Measurements from ENCODE around the gene CNOT10.
"Not testable (repeated sequence)": the region's sequence is repeated elsewhere in the genome, so short reads cannot be mapped to it uniquely, and the experiment has no call there.

CNOT10 gene

GRCh38 chr3:32662647-32663046, 22.3 kb upstream of the CNOT10 start:
- no peaks in the 10 kb centered on the region for H3K9me3 ChIP-seq (ENCODE audit: insufficient read depth, low read length)
- H3K4me3 ChIP-seq (ENCODE audit: insufficient read depth, low read length, poor library complexity, severe bottlenecking): no peak overlapping the region
- H2AFZ ChIP-seq (ENCODE audit: low read depth, low read length, severe bottlenecking): no peak overlapping the region
- H3K9ac ChIP-seq (ENCODE audit: low read length): no peak overlapping the region
- H3K27ac ChIP-seq (ENCODE audit: low read depth, low read length): no peak overlapping the region
- H3K9me2 ChIP-seq (replicated peaks; ENCODE audit: insufficient read depth, low read length): no peaks in the 10 kb centered on the region
- no peaks in the 10 kb centered on the region for H3K27me3 ChIP-seq (ENCODE audit: low read length)
- no peak for TF ChIP-seq EZH2phosphoT487 (conservative IDR thresholded peaks at IDR 0.05; ENCODE audit: low read length)
- H3K4me2 ChIP-seq (ENCODE audit: low read depth, low read length, poor library complexity, severe bottlenecking): no peak overlapping the region
- H3K79me2 ChIP-seq (ENCODE audit: insufficient read depth, low read length): no peaks in the 10 kb centered on the region
- H3F3A ChIP-seq (ENCODE audit: insufficient read depth): no peaks in the 10 kb centered on the region
- H3K36me3 ChIP-seq (ENCODE audit: low read length): no peaks in the 10 kb centered on the region
- H4K20me1 ChIP-seq (ENCODE audit: low read depth, low read length): no peaks in the 10 kb centered on the region

DNA sequence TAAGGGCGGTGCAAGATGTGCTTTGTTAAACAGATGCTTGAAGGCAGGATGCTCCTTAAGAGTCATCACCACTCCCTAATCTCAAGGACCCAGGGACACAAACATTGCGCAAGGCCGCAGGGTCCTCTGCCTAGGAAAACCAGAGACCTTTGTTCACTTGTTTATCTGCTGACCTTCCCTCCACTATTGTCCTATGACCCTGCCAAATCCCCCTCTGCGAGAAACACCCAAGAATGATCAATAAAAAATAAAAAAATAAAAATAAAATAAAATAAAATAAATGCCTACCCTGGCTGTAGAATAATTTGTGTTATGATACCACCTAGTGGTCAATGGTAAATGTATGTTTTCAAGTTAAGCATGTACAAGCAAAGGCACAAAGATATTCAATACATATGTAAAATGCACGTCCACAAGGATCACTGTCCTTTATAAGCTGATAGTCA, 20.3 kb upstream of the CNOT10 start:
- not testable (repeated sequence) for H3K36me3 ChIP-seq (ENCODE audit: low read length); H3K4me2 ChIP-seq (ENCODE audit: low read depth, low read length, poor library complexity, severe bottlenecking); H4K20me1 ChIP-seq (ENCODE audit: low read depth, low read length); H3K9me3 ChIP-seq (ENCODE audit: insufficient read depth, low read length); H3K27me3 ChIP-seq (ENCODE audit: low read length); H3K4me3 ChIP-seq (ENCODE audit: insufficient read depth, low read length, poor library complexity, severe bottlenecking); H3K9me2 ChIP-seq (replicated peaks; ENCODE audit: insufficient read depth, low read length); H3F3A ChIP-seq (ENCODE audit: insufficient read depth); H3K79me2 ChIP-seq (ENCODE audit: insufficient read depth, low read length); H3K27ac ChIP-seq (ENCODE audit: low read depth, low read length); H3K9ac ChIP-seq (ENCODE audit: low read length); H2AFZ ChIP-seq (ENCODE audit: low read depth, low read length, severe bottlenecking)

- Histone ChIP-seq H3K27me3 (ENCODE audit: low read length) (no peaks in the 10 kb centered on the region), H4K20me1 (ENCODE audit: low read depth, low read length) (no peaks in the 10 kb centered on the region), H3K4me3 (ENCODE audit: insufficient read depth, low read length, poor library complexity, severe bottlenecking) (no peak overlapping the region), H3K9ac (ENCODE audit: low read length) (no peak overlapping the region), H3K9me2 (replicated peaks; ENCODE audit: insufficient read depth, low read length) (no peaks in the 10 kb centered on the region), H3K36me3 (ENCODE audit: low read length) (no peaks in the 10 kb centered on the region), H3K9me3 (ENCODE audit: insufficient read depth, low read length) (no peaks in the 10 kb centered on the region), H3K27ac (ENCODE audit: low read depth, low read length) (no peak overlapping the region), H2AFZ (ENCODE audit: low read depth, low read length, severe bottlenecking) (no peak overlapping the region), H3K4me2 (ENCODE audit: low read depth, low read length, poor library complexity, severe bottlenecking) (no peak overlapping the region), H3F3A (ENCODE audit: insufficient read depth) (no peaks in the 10 kb centered on the region), H3K79me2 (ENCODE audit: insufficient read depth, low read length) (no peaks in the 10 kb centered on the region)
- TF ChIP-seq, protein P1, sequence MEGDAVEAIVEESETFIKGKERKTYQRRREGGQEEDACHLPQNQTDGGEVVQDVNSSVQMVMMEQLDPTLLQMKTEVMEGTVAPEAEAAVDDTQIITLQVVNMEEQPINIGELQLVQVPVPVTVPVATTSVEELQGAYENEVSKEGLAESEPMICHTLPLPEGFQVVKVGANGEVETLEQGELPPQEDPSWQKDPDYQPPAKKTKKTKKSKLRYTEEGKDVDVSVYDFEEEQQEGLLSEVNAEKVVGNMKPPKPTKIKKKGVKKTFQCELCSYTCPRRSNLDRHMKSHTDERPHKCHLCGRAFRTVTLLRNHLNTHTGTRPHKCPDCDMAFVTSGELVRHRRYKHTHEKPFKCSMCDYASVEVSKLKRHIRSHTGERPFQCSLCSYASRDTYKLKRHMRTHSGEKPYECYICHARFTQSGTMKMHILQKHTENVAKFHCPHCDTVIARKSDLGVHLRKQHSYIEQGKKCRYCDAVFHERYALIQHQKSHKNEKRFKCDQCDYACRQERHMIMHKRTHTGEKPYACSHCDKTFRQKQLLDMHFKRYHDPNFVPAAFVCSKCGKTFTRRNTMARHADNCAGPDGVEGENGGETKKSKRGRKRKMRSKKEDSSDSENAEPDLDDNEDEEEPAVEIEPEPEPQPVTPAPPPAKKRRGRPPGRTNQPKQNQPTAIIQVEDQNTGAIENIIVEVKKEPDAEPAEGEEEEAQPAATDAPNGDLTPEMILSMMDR (IDR thresholded peaks at IDR 0.05; ENCODE audit: insufficient read depth, low read length, poor library complexity, severe bottlenecking): no peak
- TF ChIP-seq EZH2phosphoT487 (conservative IDR thresholded peaks at IDR 0.05; ENCODE audit: low read length): no peak
Observed at GRCh38 chr3:32667072-32667582, 17.9 kb upstream of the CNOT10 start.

DNA sequence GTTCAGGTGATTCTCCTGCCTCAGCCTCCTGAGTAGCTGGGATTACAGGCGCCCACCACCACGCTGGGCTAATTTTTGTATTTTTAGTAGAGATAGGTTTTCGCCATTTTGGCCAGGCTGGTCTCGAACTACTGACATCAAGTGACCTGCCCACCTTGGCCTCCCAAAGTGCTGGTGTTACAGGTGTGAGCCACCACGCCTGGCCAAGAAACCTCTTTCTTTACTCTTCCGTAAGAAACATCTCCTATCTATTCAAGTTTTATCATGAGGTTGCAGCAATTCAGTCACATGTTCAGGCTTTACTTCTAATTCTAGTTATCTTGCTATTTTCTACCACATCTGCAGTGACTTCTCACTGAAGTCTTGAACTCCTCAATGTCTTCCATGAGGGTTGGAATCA, 15.8 kb upstream of the CNOT10 start:
- not testable (repeated sequence) for H3F3A ChIP-seq (ENCODE audit: insufficient read depth)

DNA sequence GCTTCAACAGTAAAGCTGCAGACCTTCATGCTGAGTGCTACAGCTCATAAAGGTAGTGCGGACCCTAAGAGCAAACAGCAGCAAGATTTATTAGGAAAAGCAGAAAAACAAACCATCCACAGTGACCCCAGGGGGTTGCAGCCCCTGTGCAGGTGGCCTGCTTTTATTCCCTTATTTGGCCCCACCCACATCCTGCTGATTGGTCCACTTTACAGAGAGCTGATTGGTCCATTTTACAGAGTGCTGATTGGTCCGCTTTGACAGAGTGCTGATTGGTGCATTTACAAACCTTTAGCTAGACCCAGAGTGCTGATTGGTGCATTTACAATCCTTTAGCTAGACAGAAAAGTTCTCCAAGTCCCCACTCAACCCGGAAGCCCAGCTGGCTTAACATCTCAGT, 11.3 kb upstream of the CNOT10 start:
- not testable (repeated sequence) for H3K9me2 ChIP-seq (replicated peaks; ENCODE audit: insufficient read depth, low read length); H3K27me3 ChIP-seq (ENCODE audit: low read length); H2AFZ ChIP-seq (ENCODE audit: low read depth, low read length, severe bottlenecking); H3K4me2 ChIP-seq (ENCODE audit: low read depth, low read length, poor library complexity, severe bottlenecking); H3K79me2 ChIP-seq (ENCODE audit: insufficient read depth, low read length); H3K36me3 ChIP-seq (ENCODE audit: low read length); H3K9ac ChIP-seq (ENCODE audit: low read length); H3K27ac ChIP-seq (ENCODE audit: low read depth, low read length); H3K4me3 ChIP-seq (ENCODE audit: insufficient read depth, low read length, poor library complexity, severe bottlenecking); H3F3A ChIP-seq (ENCODE audit: insufficient read depth); H3K9me3 ChIP-seq (ENCODE audit: insufficient read depth, low read length); H4K20me1 ChIP-seq (ENCODE audit: low read depth, low read length)

More for the DNA sequence above, 15.8 kb upstream of the CNOT10 start:
- H3K27me3 ChIP-seq (ENCODE audit: low read length); H3K9me3 ChIP-seq (ENCODE audit: insufficient read depth, low read length); H3K79me2 ChIP-seq (ENCODE audit: insufficient read depth, low read length); H3K4me3 ChIP-seq (ENCODE audit: insufficient read depth, low read length, poor library complexity, severe bottlenecking); H3K9ac ChIP-seq (ENCODE audit: low read length); H3K27ac ChIP-seq (ENCODE audit: low read depth, low read length); H3K9me2 ChIP-seq (replicated peaks; ENCODE audit: insufficient read depth, low read length); H4K20me1 ChIP-seq (ENCODE audit: low read depth, low read length); H3K36me3 ChIP-seq (ENCODE audit: low read length); H2AFZ ChIP-seq (ENCODE audit: low read depth, low read length, severe bottlenecking); H3K4me2 ChIP-seq (ENCODE audit: low read depth, low read length, poor library complexity, severe bottlenecking): not testable (repeated sequence)
